Measurements from ENCODE around the gene PSG11. TPM values are rescaled to one million over a fixed set of nuclear protein-coding genes. Genes with fewer than 3 reads are reported as not detected.
"Not testable (repeated sequence)": the region's sequence is repeated elsewhere in the genome, so short reads cannot be mapped to it uniquely, and the experiment has no call there.

The PSG11 gene
- total and polyA plus RNA-seq, 2 of the 4 experiments (the other 2 are of a cell fraction): 0.07 to 0.18 TPM

DNA sequence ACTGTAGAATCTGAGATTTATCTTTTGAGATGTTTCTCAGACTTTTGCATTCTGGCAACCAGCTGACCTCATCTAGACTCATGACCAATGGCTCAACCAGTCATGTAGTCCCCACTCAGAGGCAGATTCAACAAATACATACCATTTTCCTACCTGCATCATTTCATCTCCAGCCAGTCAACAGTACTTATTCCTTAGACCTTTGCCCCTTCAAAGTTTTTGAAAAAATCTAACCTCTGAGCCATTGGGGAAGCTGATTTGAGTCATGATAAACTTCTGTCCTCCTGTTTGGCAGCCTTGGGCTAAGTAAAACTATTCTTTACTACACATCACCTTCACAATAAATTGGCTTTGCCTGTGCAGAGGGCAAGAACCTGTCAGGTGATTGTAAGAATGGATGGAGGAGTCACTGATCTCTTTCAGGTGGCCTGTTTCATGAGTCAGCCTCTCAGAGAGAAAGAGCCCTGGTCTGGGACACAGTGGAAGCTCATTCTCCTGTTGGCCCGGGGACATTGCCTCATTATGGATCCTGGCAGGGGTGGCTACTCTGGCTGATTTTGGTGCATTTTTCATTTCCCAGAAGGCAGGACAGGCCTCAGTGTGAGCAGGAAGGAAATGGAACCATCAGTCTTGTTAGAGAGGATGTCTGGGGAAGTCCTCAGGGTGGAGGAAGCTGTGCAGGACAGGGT, 17.4 kb upstream of the PSG11 start:
- POLR2A ChIA-PET (ENCODE audit: unreplicated experiment); H3K4me3 ChIP-seq (ENCODE audit: insufficient read depth, low read depth, low read length): not testable (repeated sequence)

More for the DNA sequence above, 17.4 kb upstream of the PSG11 start:
- H2BK20ac ChIP-seq (ENCODE audit: low read depth, low read length); dilution Hi-C loops (cut with HindIII; ENCODE audit: low sequenced_read_pairs, unreplicated experiment); H3K27ac ChIP-seq (ENCODE audit: insufficient read depth, low read length); DNase-seq; H2AK9ac ChIP-seq (replicated peaks; ENCODE audit: low read depth, low read length, poor library complexity); H3K79me1 ChIP-seq (ENCODE audit: low read depth in 1 of 2, low read length in 2 of 2); H2BK120ac ChIP-seq (ENCODE audit: low read depth, low read length); H4K20me1 ChIP-seq (ENCODE audit: insufficient read depth, low read length); H4K91ac ChIP-seq (ENCODE audit: insufficient read depth, low read depth, low read length); H3K14ac ChIP-seq (replicated peaks; ENCODE audit: low read depth, low read length); H3K4me2 ChIP-seq (ENCODE audit: low read depth, low read length); H2AFZ ChIP-seq (replicated peaks; ENCODE audit: low read length, poor library complexity); H3K9me3 ChIP-seq (ENCODE audit: control insufficient read depth, insufficient read depth, low read length); H4K8ac ChIP-seq (ENCODE audit: low read depth in 2 of 2, low read length in 2 of 2); H2BK5ac ChIP-seq (ENCODE audit: low read depth, low read length, poor library complexity, severe bottlenecking); intact Hi-C loops (cut with micrococcal nuclease); H3K4me1 ChIP-seq (ENCODE audit: control insufficient read depth, insufficient read depth, low read length); H2BK15ac ChIP-seq (ENCODE audit: low read depth, low read length); H3K23ac ChIP-seq (ENCODE audit: low read depth, low read length); H3K9ac ChIP-seq (ENCODE audit: low read depth, low read length); H3K18ac ChIP-seq (ENCODE audit: low read depth, low read length); H3K27me3 ChIP-seq (ENCODE audit: control insufficient read depth, insufficient read depth, low read length); BruUV-seq (replicated peaks); H3K36me3 ChIP-seq (ENCODE audit: control insufficient read depth, insufficient read depth, low read length); H3K4ac ChIP-seq (ENCODE audit: low read depth, low read length); CTCF ChIA-PET; in situ Hi-C loops (cut with MboI; ENCODE audit: low sequenced_read_pairs); H3K9me1 ChIP-seq (ENCODE audit: insufficient read depth, low read length); H4K5ac ChIP-seq (ENCODE audit: low read depth, low read length); H3K56ac ChIP-seq (ENCODE audit: extremely low read depth, insufficient read depth, low read length); ATAC-seq (ENCODE audit: low read depth); H2AK5ac ChIP-seq (ENCODE audit: low read depth, low read length): not testable (repeated sequence)
- WGBS, 2 experiments (ENCODE audit: extremely low coverage in 2 of 2, insufficient read length in 1 of 2): 83% methylated on average over 1 of the region's 1 CpG; no CpG with 5 or more reads in 1 of the 2 experiments

All from IMR-90 (cell line).